ENCODE measurements around the gene ZNF491.

The ZNF491 gene

GRCh38 chr19:11856596-11857250, 58.4 kb downstream of the ZNF491 start:
- no peaks in the 10 kb centered on the region for H3K79me1 ChIP-seq (ENCODE audit: low read depth, low read length)
- no peaks in the 10 kb centered on the region for H3K4me1 ChIP-seq (ENCODE audit: control insufficient read depth in 2 of 2, insufficient read depth in 1 of 2, low read depth in 1 of 2, low read length in 2 of 2)
- H2AK5ac ChIP-seq (ENCODE audit: low read depth, low read length) = no peak overlapping the region
- no peak overlapping the region for H3K14ac ChIP-seq (ENCODE audit: low read length)
- DNase-seq (ENCODE audit: low spot score) = no peak
- no CpG with 5 or more reads among the region's 12 CpGs for WGBS, 2 donors (ENCODE audit: extremely low coverage in 2 of 2, insufficient read length in 2 of 2, insufficient replicate concordance in 1 of 2)
- no peak overlapping the region for H2BK120ac ChIP-seq (ENCODE audit: low read depth, low read length)
- no peak overlapping the region for H2BK5ac ChIP-seq (ENCODE audit: low read length)
- H3K18ac ChIP-seq (ENCODE audit: low read length) = no peak overlapping the region
- no peak overlapping the region for H3K9ac ChIP-seq (ENCODE audit: low read depth, low read length, poor library complexity)
- no peak overlapping the region for H4K8ac ChIP-seq (ENCODE audit: low read depth, low read length)
- no peak overlapping the region for H3K4me3 ChIP-seq (ENCODE audit: low read length in 2 of 2)
- peaks cover 8 to 17% of the 10 kb centered on the region in 2 donors for H3K9me3 ChIP-seq (replicated peaks in 1 of 2; ENCODE audit: control insufficient read depth in 2 of 2, insufficient read depth in 1 of 2, low read depth in 1 of 2, low read length in 2 of 2)
- H3K36me3 ChIP-seq (replicated peaks in 1 of 2; ENCODE audit: control insufficient read depth in 2 of 2, insufficient read depth in 2 of 2, low read length in 2 of 2) = no peaks in the 10 kb centered on the region
- H2AFZ ChIP-seq (ENCODE audit: low read length) = no peak overlapping the region
- H3K27ac ChIP-seq (replicated peaks; ENCODE audit: low read length) = no peak overlapping the region
- H2BK12ac ChIP-seq (ENCODE audit: low read length) = no peak overlapping the region
- no peak overlapping the region for H3K23ac ChIP-seq (ENCODE audit: low read depth, low read length, poor library complexity)
- H3K4me2 ChIP-seq (ENCODE audit: insufficient read depth, low read length, poor library complexity, severe bottlenecking) = no peak overlapping the region
- no peak overlapping the region for H3K4ac ChIP-seq (ENCODE audit: low read length)
- no peaks in the 10 kb centered on the region for H3K27me3 ChIP-seq (ENCODE audit: control insufficient read depth in 3 of 3, insufficient read depth in 3 of 3, low read depth in 1 of 3, low read length in 3 of 3)
- H2BK15ac ChIP-seq (ENCODE audit: low read length) = no peak overlapping the region
- no peak overlapping the region for H4K91ac ChIP-seq (ENCODE audit: low read depth, low read length, poor library complexity)

Data from neuronal stem cell (in vitro differentiated cells).